GM21576 (cell line): ENCODE results near the gene A4GALT.
"Not testable (repeated sequence)": the region's sequence is repeated elsewhere in the genome, so short reads cannot be mapped to it uniquely, and the experiment has no call there.

Experiments used
- ATAC-seq: cut with Tn5 transposase; IDR thresholded peaks from one replicate; pipeline ENCODE4 v1.9.1; 2021; ENCODE audit warnings: mild to moderate bottlenecking, moderate library complexity; ENCODE audit not compliant: unreplicated experiment

Gene A4GALT

DNA sequence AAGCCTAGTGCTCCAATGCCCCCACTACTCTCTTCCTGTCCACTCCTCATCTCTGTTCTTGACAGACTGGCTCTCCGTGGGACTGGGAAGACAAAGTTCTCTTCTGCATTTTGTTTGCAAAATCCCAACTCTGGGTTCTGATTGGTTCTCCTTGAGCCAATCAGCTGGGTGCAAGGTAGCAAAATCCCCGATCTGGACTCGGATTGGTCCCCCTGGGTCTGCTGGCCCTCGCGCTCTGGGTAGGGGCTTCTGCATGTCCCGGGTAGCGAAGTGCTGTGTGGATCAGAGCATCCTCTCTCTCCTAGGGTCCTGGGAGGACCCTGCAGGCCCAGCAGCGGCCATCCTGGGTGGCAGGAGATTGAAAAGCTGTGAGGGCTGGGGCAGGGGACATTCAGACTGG is 22.3 kb upstream of the A4GALT start:
- no peak for ATAC-seq

DNA sequence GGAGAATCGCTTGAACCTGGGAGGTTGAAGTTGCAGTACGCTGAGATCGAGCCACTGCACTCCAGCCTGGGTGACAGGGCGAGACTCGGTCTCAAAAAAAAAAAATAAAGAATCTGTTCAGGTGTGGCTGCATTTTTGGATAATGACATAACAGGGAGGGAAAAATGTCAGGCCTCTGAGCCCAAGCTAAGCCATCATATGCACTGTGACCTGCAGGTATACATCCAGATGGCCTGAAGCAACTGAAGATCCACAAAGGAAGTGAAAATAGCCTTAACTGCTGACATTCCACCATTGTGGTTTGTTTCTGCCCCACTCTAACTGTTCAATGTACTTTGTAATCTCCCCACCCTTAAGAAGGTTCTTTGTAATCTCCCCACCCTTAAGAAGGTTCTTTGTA is 19.6 kb upstream of the A4GALT start:
- not testable (repeated sequence) for ATAC-seq

DNA sequence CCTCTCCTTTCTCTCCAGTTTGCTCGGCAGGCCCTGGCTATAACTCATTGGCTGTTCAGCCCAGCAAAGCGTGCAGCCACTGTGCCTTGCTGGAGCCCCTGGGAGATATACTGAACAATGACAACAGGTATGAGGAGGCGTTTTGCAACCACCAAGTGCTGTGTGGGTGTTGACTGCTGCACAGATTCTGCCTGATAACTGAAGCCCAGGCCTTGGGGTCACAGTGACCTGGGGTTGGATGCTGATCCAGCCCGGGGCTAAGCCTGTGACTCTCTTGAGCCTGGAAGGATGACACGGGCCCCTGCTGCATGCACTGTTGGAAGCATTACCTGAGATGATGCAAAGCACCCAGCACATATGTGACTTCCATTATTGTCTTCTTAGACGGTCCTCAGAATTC is 13.7 kb upstream of the A4GALT start:
- no peak for ATAC-seq

DNA sequence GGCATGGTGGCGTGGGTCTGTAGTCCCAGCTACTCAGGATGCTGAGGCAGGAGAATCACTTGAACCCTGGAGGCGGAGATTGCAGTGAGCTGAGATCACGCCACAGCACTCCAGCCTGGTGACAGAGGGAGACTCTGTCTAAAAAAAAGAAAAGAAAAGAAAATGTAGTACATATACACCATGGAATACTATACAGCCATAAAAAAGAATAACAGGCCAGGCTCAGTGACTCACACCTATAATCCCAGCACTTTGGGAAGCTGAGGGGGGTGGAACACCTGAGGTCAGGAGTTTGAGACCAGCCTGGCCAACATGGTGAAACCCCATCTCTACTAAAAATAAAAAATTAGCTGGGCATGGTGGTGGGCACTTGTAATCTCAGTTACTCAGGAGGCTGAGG is 12.7 kb upstream of the A4GALT start:
- not testable (repeated sequence) for ATAC-seq

DNA sequence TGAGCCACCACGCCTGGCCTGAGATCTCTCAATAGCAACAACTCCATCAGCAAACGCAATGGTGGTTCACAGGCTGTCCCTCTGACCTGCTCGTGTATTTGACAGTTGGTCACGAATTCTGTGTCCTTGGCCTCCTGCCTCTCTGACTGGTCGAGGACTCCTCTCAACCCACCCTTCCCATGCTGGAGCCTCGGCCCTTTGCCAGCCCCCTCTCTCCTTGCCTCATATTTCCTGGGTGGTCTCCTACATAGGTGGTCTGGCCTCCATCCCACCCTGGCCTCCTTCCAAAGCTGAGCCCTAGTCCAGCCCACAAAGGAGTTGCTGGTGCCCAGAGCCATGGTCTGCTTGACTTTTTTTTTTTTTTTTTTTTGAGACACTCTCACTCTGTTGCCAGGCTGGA is 11.4 kb upstream of the A4GALT start:
- no peak for ATAC-seq

DNA sequence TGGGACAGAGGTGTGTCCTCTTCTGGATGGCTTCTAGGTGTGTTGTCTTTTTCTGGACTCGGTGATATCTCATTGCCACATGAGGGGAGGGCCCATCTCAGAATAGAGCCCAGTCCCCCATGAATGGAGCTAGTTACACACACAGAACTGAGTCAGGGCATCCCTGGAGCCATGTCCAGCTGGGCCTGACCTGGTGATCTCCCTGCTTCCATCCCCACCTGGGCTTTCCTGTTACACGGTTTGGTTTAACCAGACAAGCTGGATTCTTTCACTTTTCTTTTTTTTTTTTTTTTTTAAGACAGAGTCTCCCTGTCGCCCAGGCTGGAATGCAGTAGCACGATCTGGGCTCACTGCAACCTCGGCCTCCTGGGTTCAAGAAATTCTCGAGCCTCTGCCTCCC is 6.1 kb upstream of the A4GALT start:
- ATAC-seq = no peak

DNA sequence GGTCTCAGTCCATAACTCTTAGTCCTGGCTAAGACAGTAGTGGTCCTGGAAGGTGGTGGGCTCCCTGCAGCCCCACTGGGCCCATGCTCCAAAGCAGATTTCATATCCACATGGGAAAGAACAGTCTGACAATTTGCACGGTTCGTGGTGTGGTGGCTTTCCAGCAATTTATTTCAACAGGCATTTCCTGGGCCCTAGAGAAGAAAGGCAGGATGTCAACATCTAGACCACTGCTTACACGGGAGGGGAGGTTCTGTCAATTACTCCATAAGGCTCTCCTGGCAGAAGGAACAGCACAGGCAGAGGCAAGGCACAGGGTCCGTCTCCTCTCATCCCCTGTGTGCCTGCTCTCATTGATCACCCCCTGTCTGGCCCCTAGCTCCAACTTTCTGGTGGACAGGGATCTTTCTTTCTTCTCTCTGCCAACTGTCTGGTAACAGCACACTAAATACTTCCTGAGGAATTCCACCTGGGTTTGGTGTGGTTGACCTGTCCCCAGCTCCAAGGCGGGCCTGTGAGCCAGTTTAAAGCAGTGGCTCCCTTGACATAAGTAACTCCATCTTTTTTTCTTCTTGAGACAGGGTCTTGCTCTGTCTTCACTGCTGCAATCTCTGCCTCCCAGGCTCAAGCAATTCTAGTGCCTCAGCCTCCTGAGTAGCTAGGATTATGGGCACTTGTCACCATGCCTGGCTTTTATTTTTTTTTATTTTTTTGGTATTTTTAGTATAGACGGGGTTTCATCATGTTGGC is 5.1 kb upstream of the A4GALT start:
- no peak for ATAC-seq

DNA sequence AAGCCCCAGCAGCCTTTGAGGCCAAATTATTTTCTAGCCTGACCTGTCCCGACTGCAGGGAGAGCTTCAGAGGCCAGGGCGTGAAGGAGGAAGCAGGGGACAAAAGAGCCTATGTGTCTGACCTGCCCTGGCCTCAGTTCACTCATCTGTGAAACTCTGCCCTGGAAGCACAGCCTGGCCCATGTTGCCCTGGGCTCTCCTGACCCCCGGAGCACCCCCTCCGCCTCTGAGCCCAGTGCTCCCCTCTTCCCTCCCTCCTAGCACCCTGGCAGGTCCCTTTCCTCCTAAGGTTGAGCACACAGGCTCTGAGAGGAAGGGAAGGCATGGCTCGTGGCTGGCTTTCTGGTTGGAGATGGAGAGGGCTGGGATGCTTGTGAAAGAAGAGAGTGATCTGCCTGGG is 3.4 kb upstream of the A4GALT start:
- no peak for ATAC-seq

DNA sequence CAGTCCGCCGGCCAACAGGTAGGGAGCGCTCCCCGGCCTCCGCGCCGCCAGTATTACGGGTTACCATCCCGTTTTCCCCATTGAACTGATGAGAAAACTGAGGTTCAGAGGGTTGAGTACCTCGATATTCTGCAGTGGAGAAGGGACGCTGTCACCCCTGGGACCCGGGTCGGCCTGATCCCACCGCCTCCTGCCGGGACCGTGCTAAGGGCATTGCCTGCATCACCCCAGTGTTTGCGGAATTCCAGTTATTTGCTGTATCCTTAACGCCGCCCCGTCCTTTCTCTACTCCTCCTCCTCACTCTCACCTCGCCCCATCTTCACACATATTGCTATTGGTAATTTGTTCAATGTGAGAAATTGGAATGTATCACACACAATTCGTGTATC is 370 bp upstream of the A4GALT start:
- ATAC-seq = no peak

DNA sequence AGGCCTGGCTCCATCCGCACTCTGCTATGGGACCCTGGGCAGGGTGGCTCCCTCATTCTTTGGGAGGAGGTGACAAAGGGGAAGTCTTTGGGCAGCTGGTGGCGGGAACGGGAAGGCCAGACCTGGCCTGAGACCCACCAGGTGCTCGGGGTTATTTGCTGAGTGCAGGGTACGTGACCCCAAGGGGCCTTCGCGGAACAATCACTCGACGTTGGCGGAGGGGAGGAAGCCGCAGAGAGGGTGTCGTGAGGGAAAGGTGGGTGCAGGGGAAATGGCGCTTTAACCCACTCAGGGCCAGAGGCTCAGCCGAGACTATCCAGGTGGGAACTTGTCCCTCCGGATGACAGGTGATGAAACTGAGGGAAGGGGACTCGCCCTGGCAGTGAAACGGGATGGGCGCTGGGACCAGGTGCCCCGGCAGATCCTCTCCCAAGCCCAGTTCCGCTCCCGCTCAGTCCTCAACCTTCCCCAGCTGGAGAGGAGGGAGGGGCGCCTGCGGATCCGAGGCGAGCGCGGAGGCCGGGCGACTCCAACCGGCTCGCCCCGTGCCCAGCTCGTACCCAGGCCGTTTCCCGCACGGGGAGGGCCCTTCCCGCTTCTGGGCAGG is 911 bp downstream of the A4GALT start:
- ATAC-seq = no peak

DNA sequence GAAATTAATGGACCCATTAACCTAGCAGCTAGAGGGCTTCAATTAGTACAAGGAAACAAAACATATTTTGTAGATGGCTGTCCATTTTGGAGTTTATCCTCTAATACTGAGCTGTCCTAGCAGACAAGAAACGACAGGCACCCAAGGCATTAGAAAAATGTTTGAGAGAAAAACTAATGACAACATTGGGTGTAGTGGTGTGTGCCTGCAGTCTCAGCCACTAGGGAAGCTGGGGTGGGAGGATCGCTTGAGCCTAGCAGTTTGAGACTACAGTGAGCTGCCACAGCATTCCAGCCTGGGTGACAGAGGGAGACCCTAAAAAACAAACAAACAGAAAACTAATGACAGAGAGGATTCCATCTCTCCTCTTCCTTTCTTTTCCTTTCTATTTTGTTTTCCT is 1.5 kb downstream of the A4GALT start:
- ATAC-seq = no peak

DNA sequence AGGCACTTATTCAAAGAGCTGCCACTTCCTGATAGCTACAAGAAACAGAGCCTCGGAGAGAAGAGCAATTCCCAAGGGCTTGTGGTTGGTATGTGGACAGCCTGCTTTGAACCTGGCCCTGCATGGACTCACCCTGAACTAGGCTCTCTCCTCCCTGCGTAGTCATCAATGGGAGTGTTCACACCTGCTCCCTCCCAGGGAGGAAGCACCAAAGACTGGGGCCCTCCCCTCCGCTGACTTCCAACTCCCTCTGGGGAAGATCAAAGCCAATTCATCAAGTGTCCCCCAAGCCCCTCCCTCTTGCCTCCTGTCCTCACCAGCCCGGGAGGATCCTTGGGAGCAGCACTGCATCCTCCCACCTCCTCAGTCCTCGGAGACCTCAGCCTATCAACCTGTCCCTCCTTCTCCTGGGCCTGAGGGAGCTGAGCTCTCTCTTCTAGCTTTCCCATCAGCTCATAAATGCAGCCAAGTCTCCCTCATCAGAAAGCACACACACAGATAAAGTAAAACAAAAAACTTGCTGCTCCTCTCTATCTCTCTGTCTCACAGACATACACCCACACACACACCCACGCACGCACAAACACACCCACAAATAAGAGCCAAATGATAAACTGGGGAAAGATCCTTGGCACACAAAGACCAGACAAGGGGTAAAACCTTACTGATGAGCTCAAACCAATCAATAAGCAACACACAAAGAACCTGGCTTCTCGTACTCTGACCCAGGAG is 3.3 kb downstream of the A4GALT start:
- ATAC-seq = no peak

DNA sequence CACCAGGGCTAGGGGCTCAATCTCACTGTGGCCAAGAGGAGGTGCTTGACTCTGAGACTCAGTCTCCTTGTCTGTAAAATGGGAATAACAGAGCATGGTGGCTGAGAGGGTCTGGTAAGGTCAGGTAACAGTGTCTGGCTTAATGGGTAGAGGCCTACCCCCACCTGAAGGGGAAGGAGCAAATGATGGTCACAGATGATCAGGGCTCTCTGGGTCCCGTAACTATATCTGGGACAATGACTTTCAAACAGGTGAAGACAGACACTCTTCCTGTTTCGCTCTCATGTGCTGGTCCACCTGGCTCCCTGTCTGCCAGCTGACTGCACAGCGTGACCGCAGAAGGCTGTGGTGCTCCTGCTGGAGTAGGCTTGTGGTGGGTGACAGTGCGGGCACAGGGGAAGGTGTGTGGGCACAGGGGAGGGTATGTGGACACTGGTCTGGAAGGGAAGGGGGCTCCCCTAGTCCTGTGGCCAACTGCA is 4.0 kb downstream of the A4GALT start:
- ATAC-seq = peak; percentile 51

DNA sequence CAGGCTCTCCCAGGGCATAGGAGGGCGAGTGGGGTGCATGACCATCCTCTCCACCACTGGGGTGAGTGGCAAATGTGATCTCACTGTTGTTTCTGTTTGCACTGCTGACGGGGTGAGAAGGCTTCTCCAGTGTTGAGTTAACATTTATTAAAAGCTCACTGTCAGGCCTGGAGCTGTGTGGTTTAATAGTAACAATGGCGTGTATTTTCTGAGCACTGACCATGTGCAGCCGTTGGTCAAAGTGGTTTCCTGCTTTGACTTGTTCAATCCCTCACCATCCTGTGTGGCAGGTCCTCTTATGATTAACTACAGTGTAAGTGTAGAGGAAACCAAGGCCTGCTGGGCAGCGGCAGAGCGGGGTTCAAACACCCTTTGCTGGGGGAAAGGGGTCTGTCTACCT is 4.4 kb downstream of the A4GALT start:
- ATAC-seq = peak; percentile 26

DNA sequence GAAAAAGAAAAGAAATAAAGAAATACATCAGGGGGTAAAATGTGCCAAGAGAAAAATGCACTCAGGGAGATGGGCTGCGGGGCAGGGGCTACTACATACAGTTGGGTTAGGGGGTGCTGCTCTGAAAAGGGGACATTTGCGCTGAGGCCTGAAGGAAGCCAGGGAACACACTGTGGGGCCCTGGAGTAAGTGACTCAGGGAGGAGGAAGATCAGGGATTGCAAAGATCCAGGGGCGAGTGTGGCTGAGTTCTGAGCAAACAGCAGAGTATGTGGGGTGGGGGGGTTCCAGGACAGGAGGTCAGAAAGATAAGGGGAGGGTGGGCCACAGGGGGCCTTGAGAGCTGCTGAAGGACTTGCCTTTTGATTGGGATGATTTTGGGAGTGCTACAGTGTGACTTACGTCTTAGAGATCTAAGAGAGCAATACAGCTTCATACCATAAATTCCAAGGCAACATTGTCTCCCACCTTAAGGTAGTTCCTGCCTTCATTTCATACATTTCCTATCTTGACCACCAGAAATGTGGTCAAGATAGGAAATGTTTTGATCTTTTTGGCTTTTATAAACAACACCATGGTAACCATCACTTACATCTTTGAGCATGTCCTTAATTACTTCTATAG is 5.8 kb downstream of the A4GALT start:
- ATAC-seq = no peak

DNA sequence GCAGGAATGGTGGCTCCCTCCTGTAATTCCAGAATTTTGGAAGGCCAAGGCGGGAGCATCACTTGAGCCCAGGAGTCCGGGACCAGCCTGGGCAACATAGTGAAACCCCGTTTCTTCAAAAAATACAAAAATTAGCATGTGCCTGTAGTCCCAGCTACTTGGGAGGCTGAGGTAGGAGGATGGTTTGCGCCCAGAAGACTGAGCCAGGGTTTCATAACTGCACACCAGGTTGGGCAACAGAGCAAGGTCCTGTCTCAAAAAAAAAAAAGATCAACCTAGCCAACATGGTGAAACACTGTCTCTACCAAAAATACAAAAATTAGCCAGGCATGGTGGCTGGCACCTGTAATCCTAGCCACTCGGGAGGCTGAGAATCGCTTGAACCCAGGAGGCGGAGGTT is 6.4 kb downstream of the A4GALT start:
- ATAC-seq = no peak

DNA sequence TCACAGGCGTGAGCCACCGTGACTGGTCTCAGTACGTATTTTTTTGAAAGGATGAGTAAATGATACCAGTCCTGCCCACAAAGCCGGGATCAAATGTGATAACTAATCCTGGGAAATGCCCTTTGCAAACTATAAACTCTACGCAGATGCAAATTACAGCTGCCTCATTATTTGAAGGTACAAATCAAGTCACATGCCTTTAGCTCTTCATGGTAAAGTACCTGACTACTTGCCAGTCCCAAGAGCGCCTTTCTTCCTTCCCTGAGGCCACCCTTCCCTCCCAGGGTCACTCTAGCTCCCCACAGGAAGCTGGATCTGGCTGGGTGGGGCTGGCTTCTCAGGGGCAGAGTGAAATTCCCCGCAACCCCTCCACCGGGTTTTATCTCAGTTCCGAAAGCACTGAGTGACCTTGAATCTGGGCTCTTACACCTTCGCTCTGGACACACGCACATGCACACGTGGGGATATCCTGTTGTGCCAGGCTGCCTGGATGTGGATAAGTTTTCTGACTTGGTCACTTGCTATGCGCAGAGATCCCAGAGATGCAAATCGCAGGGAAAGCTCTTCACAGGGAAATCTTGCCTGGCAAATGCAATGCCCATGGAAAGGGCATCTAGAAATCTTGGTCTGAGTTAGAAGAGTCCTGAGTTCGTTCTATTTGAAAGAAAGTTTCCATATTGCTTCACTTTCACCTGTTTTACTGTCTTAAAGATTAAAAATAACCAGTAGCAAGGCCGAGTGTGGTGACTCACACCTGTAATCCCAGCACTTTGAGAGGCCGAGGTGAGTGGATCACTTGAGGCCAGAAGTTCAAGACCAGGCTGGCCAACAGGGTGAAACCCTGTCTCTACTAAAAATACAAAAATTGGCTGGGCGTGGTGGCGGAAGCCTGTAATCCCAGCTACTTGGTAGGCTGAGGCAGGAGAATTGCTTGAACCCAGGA is 8.5 kb downstream of the A4GALT start:
- ATAC-seq = no peak

DNA sequence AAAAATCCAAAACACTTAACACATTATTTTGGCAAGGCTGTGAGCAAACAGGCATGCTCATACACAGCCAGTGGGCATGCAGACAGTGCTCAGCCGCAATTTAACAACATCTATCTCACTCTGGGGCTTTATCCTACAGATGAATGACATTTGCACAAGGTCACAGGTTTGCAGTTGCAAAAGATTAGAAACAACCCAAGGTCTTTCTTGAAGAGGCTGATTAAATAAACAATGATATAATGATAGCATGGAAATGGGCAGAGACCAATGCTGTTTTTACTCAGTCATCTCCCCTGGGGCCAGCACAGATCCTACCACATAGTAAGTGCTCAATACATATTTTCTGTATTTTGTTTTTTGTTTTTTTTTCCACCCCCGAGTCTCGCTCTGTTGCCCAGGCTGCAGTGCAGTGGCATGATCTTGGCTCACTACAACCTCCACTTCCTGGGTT is 9.4 kb downstream of the A4GALT start:
- ATAC-seq = no peak

DNA sequence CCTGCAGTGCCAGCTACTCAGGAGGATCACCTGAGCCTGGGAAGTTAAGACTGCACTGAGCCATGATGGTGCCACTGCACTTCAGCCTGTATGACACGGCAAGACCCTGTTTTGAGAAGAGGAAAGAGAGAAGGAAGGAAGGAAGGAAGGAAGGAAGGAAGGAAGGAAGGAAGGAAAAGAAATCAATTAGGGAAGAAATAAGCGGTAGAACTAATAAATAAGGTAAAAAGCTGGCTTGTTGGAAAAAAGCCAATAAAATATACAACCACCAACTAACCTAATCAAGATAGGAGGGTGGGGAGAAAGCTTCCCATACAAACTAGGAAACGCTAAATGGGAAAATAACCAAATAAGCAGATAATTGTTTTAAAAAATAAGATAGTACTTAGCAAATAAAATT is 12.3 kb downstream of the A4GALT start:
- ATAC-seq = no peak

DNA sequence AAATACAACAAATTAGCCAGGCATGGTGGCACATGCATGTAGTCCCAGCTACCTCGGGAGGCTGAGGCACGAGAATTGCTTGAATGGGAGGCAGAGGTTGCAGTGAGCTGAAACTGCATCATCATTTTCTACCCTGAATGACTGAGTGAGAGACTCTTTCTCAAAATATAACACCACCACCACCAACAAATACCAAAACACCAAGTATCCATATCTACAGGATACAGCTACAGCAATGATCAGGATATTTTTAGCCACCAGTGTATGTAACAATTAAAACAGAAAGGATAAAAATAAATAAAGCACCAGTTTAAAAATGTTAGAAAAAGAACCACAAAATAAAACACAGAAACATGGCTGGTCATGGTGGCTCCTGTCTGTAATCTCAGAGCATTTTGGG is 13.2 kb downstream of the A4GALT start:
- no peak for ATAC-seq
